GM10248 (cell line): ENCODE results near the gene LRRC25.
"Not testable (repeated sequence)": the region's sequence is repeated elsewhere in the genome, so short reads cannot be mapped to it uniquely, and the experiment has no call there.

ENCODE experiments used
- CTCF ChIA-PET: fragments of 300-600 bp; sonication (Branson Sonifier 250); formaldehyde crosslinking; extraction: SDS; loops from one replicate; lab custom pipeline; 2021; ENCODE audit warnings: antibody characterized with exemption; lab: Yijun Ruan, JAX
- POLR2A ChIA-PET: fragments of 350-650 bp; sonication (Branson Sonifier 250); formaldehyde crosslinking; extraction: SDS; loops from one replicate; lab custom pipeline; 2020; ENCODE audit warnings: antibody characterized with exemption; lab: Yijun Ruan, JAX
- DNase-seq: peaks from one replicate; pipeline ENCODE4 v3.0.0; 2012; ENCODE audit errors: extremely low spot score
- CTCF ChIP-seq: IDR thresholded peaks from 2 replicates; pipeline ENCODE4 v1.5.1; 2012; ENCODE audit warnings: mild to moderate bottlenecking, low read depth; ENCODE audit errors: extremely low read depth, missing control alignments, control extremely low read depth

Gene LRRC25

DNA sequence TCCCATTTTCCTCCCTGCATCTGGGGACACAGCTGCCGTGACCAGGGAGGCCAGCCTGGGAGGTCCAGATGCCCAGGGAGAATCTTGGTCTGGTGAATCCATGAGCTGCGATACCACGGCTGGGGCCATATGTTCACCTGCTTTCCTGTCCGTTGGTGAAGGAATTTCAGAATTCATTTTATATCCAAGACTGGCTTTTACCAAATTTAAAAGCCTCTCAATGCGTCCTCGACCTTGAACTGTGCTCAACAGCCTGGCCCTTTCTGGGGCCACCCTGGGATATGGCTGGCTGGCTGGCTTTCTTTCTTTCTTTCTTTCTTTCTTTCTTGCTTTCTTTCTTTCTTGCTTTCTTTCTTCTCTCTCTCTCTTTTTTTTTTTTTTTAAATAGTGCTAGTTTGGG, 33.6 kb downstream of the LRRC25 start:
- DNase-seq = no peak
- POLR2A ChIA-PET = no interaction called here
- CTCF ChIA-PET = interaction anchor here (1.1 to 3.4 kb wide), 4 partner anchors 15 to 157 kb away, joined by 3 to 26 read pairs (median 4); no protein-coding TSS in a partner anchor
- no peak for TF ChIP-seq CTCF

GRCh38 chr19:18362934-18363542, 34.4 kb downstream of the LRRC25 start:
- CTCF ChIA-PET = interaction anchor here (1.0 to 3.4 kb wide), 5 partner anchors 11 to 156 kb away, joined by 3 to 26 read pairs (median 5); no protein-coding TSS in a partner anchor

DNA sequence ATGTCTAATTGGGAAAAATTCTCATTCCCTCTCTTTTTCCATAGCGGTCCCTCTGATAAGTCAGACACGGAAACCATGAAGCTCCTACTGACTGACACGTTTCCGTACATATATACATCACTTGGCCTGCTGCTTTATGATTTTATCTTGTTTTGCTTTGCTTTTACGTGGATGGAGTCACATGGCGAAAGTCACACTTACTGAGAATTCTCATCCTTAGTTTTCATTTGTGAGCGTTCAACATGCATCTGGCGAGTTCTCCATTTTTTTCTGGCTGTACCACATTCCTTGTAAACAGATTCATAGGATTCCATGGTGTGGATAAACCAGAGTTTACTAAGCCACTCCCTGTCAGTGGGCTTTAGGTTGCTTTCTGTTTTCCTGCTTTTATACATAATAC, 35.8 kb downstream of the LRRC25 start:
- TF ChIP-seq CTCF = no peak
- DNase-seq = no peak
- CTCF ChIA-PET = interaction anchor here (1.3 to 3.5 kb wide), 4 partner anchors 10 to 348 kb away, joined by 3 to 20 read pairs (median 10); no protein-coding TSS in a partner anchor
- POLR2A ChIA-PET = no interaction called here

More at GRCh38 chr19:18362934-18363542, 34.4 kb downstream of the LRRC25 start:
- POLR2A ChIA-PET = no interaction called here
- TF ChIP-seq CTCF = no peak
- no peak for DNase-seq

- CTCF ChIA-PET = interaction anchor here (1.4 to 2.0 kb wide), 3 partner anchors 28 to 53 kb away, joined by 4 to 6 read pairs (median 5); partner anchors contain the start of gene GDF15
- TF ChIP-seq CTCF = no peak
- POLR2A ChIA-PET = no interaction called here
- DNase-seq = no peak
These were observed 40.4 kb downstream of the LRRC25 start for GRCh38 chr19:18357041-18357440.

- DNase-seq, POLR2A ChIA-PET: not testable (repeated sequence)
- CTCF ChIA-PET = interaction anchor here (1.0 to 2.0 kb wide), 6 partner anchors 26 to 96 kb away, joined by 3 to 6 read pairs (median 4); partner anchors contain the start of gene GDF15
These were observed 42.7 kb downstream of the LRRC25 start for GRCh38 chr19:18354743-18355142.

- TF ChIP-seq CTCF = no peak
- CTCF ChIA-PET = interaction anchor here (1.6 to 2.0 kb wide), 3 partner anchors 25 to 61 kb away, joined by 4 to 7 read pairs (median 6); no protein-coding TSS in a partner anchor
- no peak for DNase-seq
- POLR2A ChIA-PET = interaction anchor here (0.6 kb wide), 1 partner anchor 61 kb away, joined by 4 read pairs; no protein-coding TSS in a partner anchor
These were observed 43.9 kb downstream of the LRRC25 start for GRCh38 chr19:18353378-18354005.

DNA sequence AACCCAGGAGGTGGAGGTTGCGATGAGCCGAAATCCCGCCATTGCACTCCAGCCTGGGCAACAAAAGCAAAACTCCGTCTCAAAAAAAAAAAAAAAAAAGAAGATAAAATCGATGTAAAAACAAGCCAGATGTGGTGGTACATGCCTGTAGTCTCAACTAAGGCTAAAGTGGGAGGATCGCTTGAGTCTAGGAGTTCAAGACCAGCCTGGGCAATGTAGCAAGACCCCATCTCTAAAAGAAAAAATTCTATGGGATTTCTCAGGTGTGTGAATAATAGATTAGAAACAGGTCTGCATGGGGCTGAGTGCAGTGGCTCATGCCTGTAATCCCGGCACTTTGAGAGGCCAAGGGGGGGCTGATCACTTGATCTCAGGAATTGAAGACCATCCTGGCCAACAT, 45.9 kb downstream of the LRRC25 start:
- ChIA-PET POLR2A (no interaction called here), CTCF (interaction anchor here (1.4 to 3.2 kb wide), 3 partner anchors 37 to 50 kb away, joined by 3 to 15 read pairs (median 7); no protein-coding TSS in a partner anchor)
- DNase-seq = no peak
- TF ChIP-seq CTCF = no peak
